ENCODE results near the gene SYNPO2.
"Not testable (repeated sequence)": the region's sequence is repeated elsewhere in the genome, so short reads cannot be mapped to it uniquely, and the experiment has no call there.

The SYNPO2 gene

GRCh38 chr4:118939169-118939783 is 50.6 kb downstream of the SYNPO2 start:
- no peak for DNase-seq

GRCh38 chr4:118941149-118941548 is 52.5 kb downstream of the SYNPO2 start:
- DNase-seq = no peak

- DNase-seq = no peak
Observed at GRCh38 chr4:118941799-118942198, 53.1 kb downstream of the SYNPO2 start.

- DNase-seq = no peak
Observed at GRCh38 chr4:118942465-118942864, 53.8 kb downstream of the SYNPO2 start.

- no peak for DNase-seq
Observed at GRCh38 chr4:118947095-118947494, 58.4 kb downstream of the SYNPO2 start.

- no peak for DNase-seq
Observed at GRCh38 chr4:118948545-118949144, 60.0 kb downstream of the SYNPO2 start.

- DNase-seq = no peak
Observed at GRCh38 chr4:118950224-118950623, 61.6 kb downstream of the SYNPO2 start.

- no peak for DNase-seq
Observed at GRCh38 chr4:118950929-118951570, 62.4 kb downstream of the SYNPO2 start.

GRCh38 chr4:118953276-118953675 is 64.6 kb downstream of the SYNPO2 start:
- no peak for DNase-seq

GRCh38 chr4:118954246-118954645 is 65.6 kb downstream of the SYNPO2 start:
- DNase-seq = no peak

GRCh38 chr4:118955515-118955914 is 66.9 kb downstream of the SYNPO2 start:
- DNase-seq = no peak

- DNase-seq = no peak
Observed at GRCh38 chr4:118957722-118958445, 69.2 kb downstream of the SYNPO2 start.

- DNase-seq = no peak
Observed at GRCh38 chr4:118962540-118962939, 73.9 kb downstream of the SYNPO2 start.

GRCh38 chr4:118964891-118965411 is 76.3 kb downstream of the SYNPO2 start:
- DNase-seq = no peak

- DNase-seq = no peak
Observed at GRCh38 chr4:118967393-118967792, 78.7 kb downstream of the SYNPO2 start.

GRCh38 chr4:118968005-118968404 is 79.4 kb downstream of the SYNPO2 start:
- no peak for DNase-seq

GRCh38 chr4:118968813-118969212 is 80.2 kb downstream of the SYNPO2 start:
- no peak for DNase-seq

- no peak for DNase-seq
Observed at GRCh38 chr4:118969359-118969758, 80.7 kb downstream of the SYNPO2 start.

- DNase-seq = no peak
Observed at GRCh38 chr4:118972167-118972566, 83.5 kb downstream of the SYNPO2 start.

- DNase-seq = no peak
Observed at GRCh38 chr4:118973295-118973694, 84.6 kb downstream of the SYNPO2 start.

- DNase-seq = no peak
Observed at GRCh38 chr4:118974758-118975157, 86.1 kb downstream of the SYNPO2 start.

- no peak for DNase-seq
Observed at GRCh38 chr4:118975449-118976192, 87.0 kb downstream of the SYNPO2 start.

- DNase-seq = not testable (repeated sequence)
Observed at GRCh38 chr4:118976193-118976560, 87.5 kb downstream of the SYNPO2 start.

Data from activated naive CD4-positive, alpha-beta T cell treated with Interleukin-2 at 50 U/mL for 16 hours (primary cell).